ENCODE measurements around the gene WDR33. TPM values are rescaled to one million over a fixed set of nuclear protein-coding genes. Genes with fewer than 3 reads are reported as not detected.
A peak's percentile ranks its signal among the peaks of the same experiment; 100 is the strongest.
"Not testable (repeated sequence)": the region's sequence is repeated elsewhere in the genome, so short reads cannot be mapped to it uniquely, and the experiment has no call there.

Gene WDR33
- total RNA-seq, 6 experiments from 2014 or later = 15.6 to 38.3 (median 28.0) TPM

GRCh38 chr2:127841466-127842178 is 30.7 kb upstream of the WDR33 start:
- Histone ChIP-seq H3K9me3 (no peaks in the 10 kb centered on the region), H3K27me3 (no peaks in the 10 kb centered on the region), H3K4me1 (no peaks in the 10 kb centered on the region), H3K4me3 (no peak overlapping the region), H3K36me3 (peaks cover 0 to 11% (median 2%) of the 10 kb centered on the region in 4 donors), H3K27ac (no peak overlapping the region)
- TF ChIP-seq CTCF (IDR thresholded peaks at IDR 0.05) (no peak), POLR2A (IDR thresholded peaks at IDR 0.05) (no peak)
- DNase-seq (no peak), ATAC-seq (no peak)
- intact Hi-C loops (cut with DNase I) = no loop called here
- WGBS (ENCODE audit: insufficient coverage, low coverage, low lambda C conversion rate, missing lambda C conversion rate) = 70% methylated on average over 4 of the region's 20 CpGs

GRCh38 chr2:127840893-127841292 is 29.9 kb upstream of the WDR33 start:
- Histone ChIP-seq H3K27me3 (no peaks in the 10 kb centered on the region), H3K4me1 (no peaks in the 10 kb centered on the region), H3K36me3 (peaks cover 0 to 6% (median 0%) of the 10 kb centered on the region in 4 donors), H3K27ac (no peak overlapping the region), H3K9me3 (no peaks in the 10 kb centered on the region), H3K4me3 (no peak overlapping the region)
- no peak for TF ChIP-seq POLR2A (IDR thresholded peaks at IDR 0.05)
- ATAC-seq = no peak
- 89% methylated on average over 3 of the region's 4 CpGs for WGBS (ENCODE audit: insufficient coverage, low coverage, low lambda C conversion rate, missing lambda C conversion rate)
- DNase-seq = no peak
- intact Hi-C loops (cut with DNase I) = no loop called here

- 57% methylated on average over 2 of the region's 3 CpGs for WGBS (ENCODE audit: insufficient coverage, low coverage, low lambda C conversion rate, missing lambda C conversion rate)
- no peak for ATAC-seq
- intact Hi-C loops (cut with DNase I) = no loop called here
- no peak for TF ChIP-seq POLR2A (IDR thresholded peaks at IDR 0.05)
- no peak for TF ChIP-seq CTCF (IDR thresholded peaks at IDR 0.05)
- Histone ChIP-seq H3K27me3 (no peaks in the 10 kb centered on the region), H3K27ac (no peak overlapping the region), H3K9me3 (no peaks in the 10 kb centered on the region), H3K36me3 (no peaks in the 10 kb centered on the region), H3K4me3 (no peak overlapping the region), H3K4me1 (no peaks in the 10 kb centered on the region)
- DNase-seq = no peak
These were observed 24.0 kb upstream of the WDR33 start for GRCh38 chr2:127834951-127835350.

- DNase-seq = no peak
- ATAC-seq = peak in 1 of 4 donors; percentile 38
These were observed 18.9 kb upstream of the WDR33 start for GRCh38 chr2:127829845-127830246.

GRCh38 chr2:127826708-127827107 is 15.7 kb upstream of the WDR33 start:
- H3K27ac ChIP-seq; H3K9me3 ChIP-seq; ATAC-seq; H3K4me1 ChIP-seq; intact Hi-C loops (cut with DNase I); H3K27me3 ChIP-seq; DNase-seq; H3K36me3 ChIP-seq; H3K4me3 ChIP-seq: not testable (repeated sequence)
- WGBS (ENCODE audit: insufficient coverage, low coverage, low lambda C conversion rate, missing lambda C conversion rate) = 100% methylated on average over 1 of the region's 2 CpGs

More at GRCh38 chr2:127829845-127830246, 18.9 kb upstream of the WDR33 start:
- H3K36me3 ChIP-seq = no peaks in the 10 kb centered on the region
- H3K4me3 ChIP-seq = no peak overlapping the region
- no peaks in the 10 kb centered on the region for H3K9me3 ChIP-seq
- H3K27ac ChIP-seq = no peak overlapping the region
- WGBS (ENCODE audit: insufficient coverage, low coverage, low lambda C conversion rate, missing lambda C conversion rate) = 66% methylated on average over 5 of the region's 5 CpGs
- no peaks in the 10 kb centered on the region for H3K4me1 ChIP-seq
- no peaks in the 10 kb centered on the region for H3K27me3 ChIP-seq
- no peak for TF ChIP-seq POLR2A (IDR thresholded peaks at IDR 0.05)
- no peak for TF ChIP-seq CTCF (IDR thresholded peaks at IDR 0.05)
- intact Hi-C loops (cut with DNase I) = no loop called here

All from right lobe of liver (tissue), 6 donors.